Effector memory CD8-positive, alpha-beta T cell (primary cell): ENCODE data around the gene SLC22A17.
"Not testable (repeated sequence)": the region's sequence is repeated elsewhere in the genome, so short reads cannot be mapped to it uniquely, and the experiment has no call there.

Source experiments
- ATAC-seq: fragments of 150-1000 bp; cut with Tn5 transposase; replicated peaks from 2 replicates; pipeline ENCODE4 v1.10.0; 2021; ENCODE audit warnings: mild to moderate bottlenecking, moderate library complexity
- DNase-seq, 3 experiments: peaks; one replicate each; pipeline ENCODE4 v3.0.0; 2021
- H3K27ac Mint-ChIP-seq, 2 donors: one replicate each; pipeline ENCODE4 v1.8.0; 2022; ENCODE audit warnings: mild to moderate bottlenecking in 2 of 2, mixed read lengths in 2 of 2, moderate library complexity in 2 of 2
- H3K27me3 Mint-ChIP-seq, 2 donors: one replicate each; pipeline ENCODE4 v1.8.0; 2022; ENCODE audit warnings: mixed read lengths in 2 of 2
- H3K36me3 Mint-ChIP-seq: one replicate; pipeline ENCODE4 v1.8.0; 2022; ENCODE audit warnings: mild to moderate bottlenecking, moderate library complexity, mixed read lengths; ENCODE audit not compliant: insufficient read depth
- H3K4me1 Mint-ChIP-seq, 2 donors: one replicate each; pipeline ENCODE4 v1.8.0; 2022; ENCODE audit warnings: low read depth in 2 of 2, mixed read lengths in 2 of 2
- H3K4me3 Mint-ChIP-seq, 2 donors: one replicate each; pipeline ENCODE4 v1.8.0; 2022; ENCODE audit warnings: mild to moderate bottlenecking in 2 of 2, mixed read lengths in 2 of 2, moderate library complexity in 2 of 2
- H3K9me3 Mint-ChIP-seq, 2 donors: one replicate each; pipeline ENCODE4 v1.8.0; 2022; ENCODE audit warnings: mixed read lengths in 2 of 2

SLC22A17 gene

DNA sequence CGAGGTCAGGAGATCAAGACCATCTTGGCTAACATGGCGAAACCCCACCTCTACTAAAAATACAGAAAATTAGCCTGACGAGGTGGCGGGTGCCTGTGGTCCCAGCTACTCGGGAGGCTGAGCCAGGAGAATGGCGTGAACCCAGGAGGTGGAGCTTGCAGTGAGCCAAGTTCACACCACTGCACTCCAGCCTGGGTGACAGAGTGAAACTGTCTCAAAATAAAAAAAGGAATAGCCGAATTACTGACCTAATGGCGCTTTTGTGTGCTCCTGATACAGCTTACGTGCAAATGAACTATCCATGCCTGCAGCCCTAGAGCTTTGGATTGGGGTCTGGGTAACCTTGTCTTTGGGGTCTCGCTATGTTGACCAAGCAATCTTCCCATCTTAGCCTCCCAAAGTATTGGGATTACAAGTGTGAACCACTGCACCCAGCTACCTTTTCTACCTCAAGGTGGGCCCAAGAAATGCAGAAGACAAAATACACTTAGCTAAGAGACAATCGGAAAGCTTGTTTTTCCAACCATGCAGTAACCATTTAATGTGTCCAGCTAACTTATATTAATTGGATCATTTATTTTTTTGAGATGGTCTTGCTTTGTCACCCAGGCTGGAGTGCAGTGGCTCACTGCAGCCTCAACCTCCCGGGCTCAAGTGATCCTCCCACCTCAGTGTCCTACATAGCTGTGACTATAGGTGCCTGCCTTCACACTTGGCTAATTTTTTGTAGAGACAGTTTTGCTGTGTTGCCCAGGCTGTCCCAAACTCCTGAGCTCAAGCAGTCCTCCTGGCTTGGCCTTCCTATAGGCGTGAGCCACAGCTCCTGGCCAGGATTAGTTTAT lies 26.0 kb downstream of the SLC22A17 start:
- Mint-ChIP-seq H3K36me3 (peaks cover 56% of the 10 kb centered on the region), H3K9me3 (no peaks in the 10 kb centered on the region), H3K4me3 (no peak overlapping the region), H3K27ac (no peak overlapping the region), H3K27me3 (no peaks in the 10 kb centered on the region), H3K4me1 (peaks cover 13 to 17% of the 10 kb centered on the region in 2 donors)
- ATAC-seq = no peak
- DNase-seq = no peak

- peaks cover 62% of the 10 kb centered on the region for H3K36me3 Mint-ChIP-seq
- H3K4me3 Mint-ChIP-seq, DNase-seq, ATAC-seq, H3K27me3 Mint-ChIP-seq, H3K9me3 Mint-ChIP-seq: not testable (repeated sequence)
- peaks cover 13 to 18% of the 10 kb centered on the region in 2 donors for H3K4me1 Mint-ChIP-seq
- H3K27ac Mint-ChIP-seq = peak overlapping the region in 1 of 2 donors; percentile 6
Measured at GRCh38 chr14:23325746-23326145, 26.9 kb downstream of the SLC22A17 start.

DNA sequence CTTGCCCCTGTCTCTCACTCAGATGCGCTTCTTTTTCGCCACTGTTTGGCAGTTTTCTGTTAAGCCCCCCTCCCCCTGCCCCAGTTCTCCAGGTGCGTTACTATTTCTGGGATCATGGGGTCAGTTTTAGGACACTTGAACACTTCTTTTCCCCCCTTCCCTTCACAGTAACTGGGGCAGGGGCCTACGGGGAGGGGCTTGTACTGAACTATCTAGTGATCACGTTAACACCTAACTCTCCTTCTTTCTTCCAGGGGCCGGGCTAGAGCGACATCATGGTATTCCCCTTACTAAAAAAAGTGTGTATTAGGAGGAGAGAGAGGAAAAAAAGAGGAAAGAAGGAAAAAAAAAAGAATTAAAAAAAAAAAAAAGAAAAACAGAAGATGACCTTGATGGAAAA lies 27.7 kb downstream of the SLC22A17 start:
- H3K4me3 Mint-ChIP-seq = no peak overlapping the region
- H3K27me3 Mint-ChIP-seq = no peaks in the 10 kb centered on the region
- H3K27ac Mint-ChIP-seq = no peak overlapping the region
- H3K9me3 Mint-ChIP-seq = no peaks in the 10 kb centered on the region
- no peak for ATAC-seq
- H3K36me3 Mint-ChIP-seq = peaks cover 67% of the 10 kb centered on the region
- DNase-seq = no peak
- peaks cover 20 to 25% of the 10 kb centered on the region in 2 donors for H3K4me1 Mint-ChIP-seq

DNA sequence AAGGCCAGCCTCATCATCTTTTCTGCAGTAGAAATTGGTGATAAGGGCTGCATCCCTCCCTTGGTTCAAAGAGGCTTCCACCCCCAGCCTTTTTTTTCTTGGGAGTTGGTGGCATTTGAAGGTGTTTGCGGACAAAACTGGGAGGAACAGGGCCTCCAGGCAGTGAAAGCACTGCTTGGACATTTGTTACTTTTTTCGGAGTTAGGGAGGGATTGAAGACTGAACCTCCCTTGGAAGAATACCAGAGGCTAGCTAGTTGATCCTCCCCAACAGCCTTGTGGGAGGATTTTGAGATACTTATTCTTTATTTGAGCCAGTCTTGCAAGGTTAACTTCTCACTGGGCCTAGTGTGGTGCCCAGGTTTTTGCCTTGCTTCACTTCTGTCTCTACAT lies 28.2 kb downstream of the SLC22A17 start:
- no peaks in the 10 kb centered on the region for H3K9me3 Mint-ChIP-seq
- no peak for ATAC-seq

DNA sequence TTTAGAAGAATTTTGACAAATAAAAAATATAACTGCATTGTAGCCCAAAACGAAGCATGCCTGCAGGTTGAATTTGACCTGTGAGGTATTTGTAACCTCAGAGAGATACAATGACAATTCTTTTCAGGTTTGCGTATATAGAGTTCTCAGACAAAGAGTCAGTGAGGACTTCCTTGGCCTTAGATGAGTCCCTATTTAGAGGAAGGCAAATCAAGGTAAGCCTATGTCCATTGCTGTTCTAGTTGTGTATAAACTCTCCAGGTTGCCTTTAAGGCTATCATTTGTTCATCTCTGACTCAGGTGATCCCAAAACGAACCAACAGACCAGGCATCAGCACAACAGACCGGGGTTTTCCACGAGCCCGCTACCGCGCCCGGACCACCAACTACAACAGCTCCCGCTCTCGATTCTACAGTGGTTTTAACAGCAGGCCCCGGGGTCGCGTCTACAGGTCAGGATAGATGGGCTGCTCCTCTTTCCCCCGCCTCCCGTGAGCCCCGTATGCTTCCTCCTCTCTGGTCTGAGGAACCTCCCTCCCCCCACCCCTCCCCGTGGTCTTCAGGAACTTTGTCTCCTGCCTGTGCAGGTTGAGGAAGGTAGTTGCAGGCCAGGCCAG lies 28.7 kb downstream of the SLC22A17 start:
- Mint-ChIP-seq H3K36me3 (peaks cover 63% of the 10 kb centered on the region), H3K4me3 (no peak overlapping the region), H3K9me3 (no peaks in the 10 kb centered on the region), H3K27ac (peak overlapping the region in 1 of 2 donors; percentile 97), H3K4me1 (peaks cover 23 to 28% of the 10 kb centered on the region in 2 donors), H3K27me3 (no peaks in the 10 kb centered on the region)
- no peak for DNase-seq
- ATAC-seq = no peak

More for the DNA sequence above, 28.2 kb downstream of the SLC22A17 start:
- Mint-ChIP-seq H3K36me3 (peaks cover 67% of the 10 kb centered on the region), H3K27me3 (no peaks in the 10 kb centered on the region), H3K4me3 (no peak overlapping the region), H3K4me1 (peaks cover 23 to 28% of the 10 kb centered on the region in 2 donors), H3K27ac (no peak overlapping the region)
- DNase-seq = no peak

DNA sequence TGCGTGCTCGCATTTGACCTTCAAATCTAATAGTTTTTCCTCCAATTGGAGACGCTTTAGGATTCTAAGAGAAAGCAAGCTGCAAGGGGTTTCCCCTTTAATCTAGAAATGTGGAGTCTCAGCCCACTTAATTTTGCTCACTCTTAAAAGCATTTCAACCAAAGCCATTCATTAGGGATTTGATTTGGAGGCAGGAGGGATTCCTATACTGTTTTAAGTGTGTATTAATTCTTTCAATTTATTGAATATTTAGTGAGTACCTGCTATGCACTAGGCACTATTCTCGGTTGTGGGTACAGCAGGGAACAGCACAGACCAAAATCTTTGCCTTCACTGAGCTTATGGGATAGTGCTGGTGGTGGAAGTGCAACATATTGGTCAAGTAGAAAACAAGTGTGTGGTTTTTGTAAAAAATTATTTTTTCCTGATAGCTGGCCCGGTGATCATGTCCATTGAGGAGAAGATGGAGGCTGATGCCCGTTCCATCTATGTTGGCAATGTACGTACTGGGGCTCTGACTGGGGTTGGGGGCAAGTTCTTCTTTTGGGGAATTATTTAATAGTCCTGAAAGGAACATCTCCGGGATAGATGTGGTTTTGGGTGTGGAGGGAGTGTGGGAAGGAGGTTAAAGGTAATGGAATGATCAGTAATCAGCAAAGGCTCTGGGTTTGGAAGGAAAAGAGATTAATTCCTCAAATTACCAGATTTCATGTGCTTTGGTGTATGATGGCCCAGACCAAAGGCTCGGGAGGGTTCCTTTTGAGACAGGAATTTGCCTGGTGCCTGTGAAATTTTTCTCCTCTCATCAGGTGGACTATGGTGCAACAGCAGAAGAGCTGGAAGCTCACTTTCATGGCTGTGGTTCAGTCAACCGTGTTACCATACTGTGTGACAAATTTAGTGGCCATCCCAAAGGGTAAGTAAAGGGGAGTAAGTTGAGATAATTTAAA lies 29.8 kb downstream of the SLC22A17 start:
- Mint-ChIP-seq H3K36me3 (peaks cover 63% of the 10 kb centered on the region), H3K4me1 (peaks cover 23 to 28% of the 10 kb centered on the region in 2 donors), H3K9me3 (no peaks in the 10 kb centered on the region), H3K27ac (peak overlapping the region; percentile 96 to 97), H3K27me3 (no peaks in the 10 kb centered on the region), H3K4me3 (peak overlapping the region; percentile 91 to 92)
- ATAC-seq (no peak), DNase-seq (no peak)

DNA sequence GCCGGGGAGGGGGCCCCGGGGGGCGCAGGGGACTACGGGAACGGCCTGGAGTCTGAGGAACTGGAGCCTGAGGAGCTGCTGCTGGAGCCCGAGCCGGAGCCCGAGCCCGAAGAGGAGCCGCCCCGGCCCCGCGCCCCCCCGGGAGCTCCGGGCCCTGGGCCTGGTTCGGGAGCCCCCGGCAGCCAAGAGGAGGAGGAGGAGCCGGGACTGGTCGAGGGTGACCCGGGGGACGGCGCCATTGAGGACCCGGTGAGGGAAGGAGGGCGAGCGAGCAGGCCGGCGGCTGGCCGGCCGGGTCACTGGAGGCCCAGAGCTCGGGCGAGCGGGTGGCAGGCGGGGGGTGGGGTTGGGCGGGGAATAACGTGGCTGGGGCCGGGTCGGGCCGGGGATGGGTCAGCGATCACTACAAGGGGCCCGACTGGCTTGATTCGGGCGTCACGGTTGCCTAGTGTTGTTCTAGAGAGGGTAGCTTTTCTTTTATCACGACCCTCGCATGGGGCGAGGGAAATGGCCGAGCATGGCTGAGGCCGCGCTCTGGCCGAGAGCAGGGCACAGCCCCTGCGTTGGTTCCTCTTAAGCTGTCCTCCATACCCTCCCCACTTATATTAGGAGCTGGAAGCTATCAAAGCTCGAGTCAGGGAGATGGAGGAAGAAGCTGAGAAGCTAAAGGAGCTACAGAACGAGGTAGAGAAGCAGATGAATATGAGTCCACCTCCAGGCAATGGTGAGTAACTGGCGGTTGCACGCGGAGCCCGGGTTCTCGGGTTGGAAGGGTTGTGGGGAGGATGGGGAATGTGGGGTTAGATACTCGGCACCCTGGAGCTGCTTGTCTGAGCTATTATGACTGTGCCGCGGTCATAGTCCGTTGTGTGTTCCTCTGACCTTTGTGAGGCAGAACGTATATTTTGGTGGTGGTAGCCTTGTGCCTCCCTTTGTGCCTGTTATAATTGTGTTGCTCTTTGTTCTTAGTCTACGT lies 30.8 kb downstream of the SLC22A17 start:
- Mint-ChIP-seq H3K36me3 (peaks cover 59% of the 10 kb centered on the region), H3K27ac (peak overlapping the region; percentile 96 to 97), H3K4me3 (peak overlapping the region; percentile 91 to 92), H3K4me1 (peaks cover 23 to 28% of the 10 kb centered on the region in 2 donors), H3K9me3 (no peaks in the 10 kb centered on the region), H3K27me3 (no peaks in the 10 kb centered on the region)
- DNase-seq (peak; percentile 27 to 33 (median 29)), ATAC-seq (no peak)

DNA sequence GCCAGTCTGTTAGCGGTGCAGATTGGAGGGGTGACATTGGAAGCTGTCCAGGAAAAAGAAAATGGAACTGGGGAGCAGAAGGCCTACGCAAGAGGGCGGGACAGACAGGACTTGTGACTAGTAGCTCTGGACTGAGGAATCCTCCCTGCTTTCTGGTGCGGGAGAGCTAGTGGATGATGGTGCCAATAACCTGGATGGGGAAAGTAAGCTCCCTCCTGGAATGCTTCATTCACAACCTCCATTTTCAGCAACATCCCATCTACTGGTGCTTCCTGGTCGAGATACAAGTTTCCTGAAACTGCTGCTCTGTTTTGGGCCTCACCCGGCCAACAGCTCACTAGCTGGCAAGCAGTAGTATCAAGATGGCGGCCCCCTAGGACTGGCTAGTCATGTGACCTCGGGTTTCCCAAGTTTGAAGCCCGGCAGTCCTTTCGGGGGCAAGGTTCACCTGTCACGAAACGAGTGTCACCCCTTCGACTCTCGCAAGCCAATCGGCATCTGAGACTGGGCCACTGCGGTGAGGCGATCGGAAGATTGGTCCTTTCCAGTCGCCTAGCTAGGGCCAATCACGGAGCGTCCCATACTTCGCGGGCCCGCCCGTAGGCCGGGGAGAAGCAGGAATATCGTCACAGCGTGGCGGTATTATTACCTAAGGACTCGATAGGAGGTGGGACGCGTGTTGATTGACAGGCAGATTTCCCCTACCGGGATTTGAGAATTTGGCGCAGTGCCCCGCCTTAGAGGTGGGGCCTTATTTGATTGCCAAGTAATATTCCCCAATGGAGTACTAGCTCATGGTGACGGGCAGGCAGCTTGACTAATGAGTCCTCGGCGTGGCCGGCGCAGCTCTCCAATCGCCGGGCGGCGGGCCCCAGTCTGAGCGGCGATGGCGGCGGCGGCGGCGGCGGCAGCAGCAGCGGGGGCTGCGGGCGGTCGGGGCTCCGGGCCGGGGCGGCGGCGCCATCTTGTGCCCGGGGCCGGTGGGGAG lies 31.8 kb downstream of the SLC22A17 start, which contains the start of gene PABPN1:
Gene PABPN1 (plus strand): TSS at position 874 of the 988 bp plus-strand sequence. CDS start 13 bp downstream, at position 887.
- Mint-ChIP-seq H3K27me3 (no peaks in the 10 kb centered on the region), H3K36me3 (peaks cover 53% of the 10 kb centered on the region), H3K9me3 (no peaks in the 10 kb centered on the region), H3K27ac (peak within 1 kb of the TSS; percentile 96 to 97), H3K4me1 (peaks cover 23 to 28% of the 10 kb centered on the region in 2 donors), H3K4me3 (peak within 1 kb of the TSS; percentile 91 to 92)
- ATAC-seq (peak; percentile 83), DNase-seq (peak; percentile 95 to 96 (median 96))

DNA sequence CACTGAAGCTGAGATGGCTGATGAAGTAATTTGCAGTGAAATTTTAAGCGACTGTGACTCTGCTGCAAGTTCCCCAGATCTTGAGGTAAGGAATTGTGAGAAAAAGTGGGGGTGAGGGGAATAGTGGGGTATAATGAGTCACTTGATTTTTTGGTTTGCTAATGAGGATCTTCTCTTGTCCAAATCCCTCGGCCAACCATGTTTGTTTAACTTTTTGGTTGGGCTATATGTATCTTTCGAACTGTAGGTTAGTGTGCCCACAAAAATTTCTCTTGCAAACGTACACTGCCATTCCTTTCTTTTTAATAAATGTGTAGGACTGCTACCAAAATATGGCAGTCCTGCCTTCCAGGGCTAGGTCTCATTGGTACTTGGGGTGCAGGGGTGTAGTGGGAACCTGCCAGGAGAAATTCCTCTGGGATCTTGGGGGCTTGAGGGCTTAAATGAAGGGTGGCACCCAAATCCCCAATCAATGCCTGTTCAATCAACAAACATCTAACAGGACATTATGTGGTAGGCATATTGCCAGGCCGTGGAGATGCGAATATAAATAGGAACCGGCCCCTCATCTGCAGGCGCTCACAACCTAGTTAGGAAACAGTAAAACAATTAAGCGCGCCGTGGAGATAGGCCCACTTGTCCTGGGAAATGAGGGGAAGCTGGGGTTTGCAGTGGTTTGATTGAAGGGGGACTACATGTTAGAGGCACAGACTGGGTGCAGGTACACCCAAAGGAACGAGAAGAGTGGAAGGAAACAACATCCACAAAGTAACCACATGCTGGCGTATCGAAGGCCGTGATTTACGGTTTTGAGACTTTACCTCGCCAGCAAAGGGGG lies 32.7 kb downstream of the SLC22A17 start:
- ATAC-seq = no peak
- Mint-ChIP-seq H3K9me3 (no peaks in the 10 kb centered on the region), H3K4me1 (peaks cover 23 to 28% of the 10 kb centered on the region in 2 donors), H3K36me3 (peaks cover 44% of the 10 kb centered on the region), H3K4me3 (peak overlapping the region; percentile 91 to 92), H3K27me3 (no peaks in the 10 kb centered on the region), H3K27ac (peak overlapping the region; percentile 96 to 97)
- DNase-seq = no peak

- H3K27ac Mint-ChIP-seq = no peak overlapping the region
- no peak for DNase-seq
- H3K27me3 Mint-ChIP-seq = no peaks in the 10 kb centered on the region
- no peaks in the 10 kb centered on the region for H3K9me3 Mint-ChIP-seq
- peaks cover 11% of the 10 kb centered on the region for H3K36me3 Mint-ChIP-seq
- H3K4me1 Mint-ChIP-seq = peaks cover 10 to 11% of the 10 kb centered on the region in 2 donors
- H3K4me3 Mint-ChIP-seq = no peak overlapping the region
- ATAC-seq = no peak
Measured at GRCh38 chr14:23316300-23316699, 36.4 kb downstream of the SLC22A17 start.

DNA sequence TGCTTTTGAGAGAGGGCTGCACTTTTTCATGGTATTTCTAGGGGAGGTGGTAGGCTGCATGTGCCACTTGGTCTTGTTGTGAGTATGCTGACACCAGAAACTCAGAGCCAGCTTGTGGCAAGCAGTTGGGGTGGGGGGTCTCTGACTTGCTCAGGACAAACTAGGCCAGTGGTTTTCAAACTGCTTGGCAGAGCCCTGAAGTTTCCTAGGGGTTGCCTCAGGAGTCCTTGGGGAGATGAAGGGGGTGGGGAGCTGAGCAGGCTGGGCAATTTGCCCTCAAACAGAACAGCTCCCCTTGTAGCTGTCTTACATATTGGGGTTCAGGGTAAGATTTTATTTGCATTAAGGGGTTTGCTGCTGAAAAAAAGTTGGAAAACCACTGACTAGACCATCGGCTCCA lies 42.1 kb downstream of the SLC22A17 start:
- Mint-ChIP-seq H3K4me3 (no peak overlapping the region), H3K27me3 (peaks cover 33 to 45% of the 10 kb centered on the region in 2 donors), H3K9me3 (no peaks in the 10 kb centered on the region), H3K36me3 (peaks cover 5% of the 10 kb centered on the region), H3K4me1 (no peaks in the 10 kb centered on the region), H3K27ac (no peak overlapping the region)
- no peak for DNase-seq
- no peak for ATAC-seq
